NCI-H146 treated with DMSO at 0.1 percent for 48 hours (cell line): Measurements from ENCODE around the gene PSAP.
A peak's percentile ranks its signal among the peaks of the same experiment; 100 is the strongest.

Source experiments
- DNase-seq: peaks from one replicate; lab custom pipeline; 2025; ENCODE audit not compliant: unreplicated experiment; lab: John Stamatoyannopoulos, UW

Gene PSAP

GRCh38 chr10:71811351-71811750 is 39.7 kb downstream of the PSAP start:
- DNase-seq = no peak

DNA sequence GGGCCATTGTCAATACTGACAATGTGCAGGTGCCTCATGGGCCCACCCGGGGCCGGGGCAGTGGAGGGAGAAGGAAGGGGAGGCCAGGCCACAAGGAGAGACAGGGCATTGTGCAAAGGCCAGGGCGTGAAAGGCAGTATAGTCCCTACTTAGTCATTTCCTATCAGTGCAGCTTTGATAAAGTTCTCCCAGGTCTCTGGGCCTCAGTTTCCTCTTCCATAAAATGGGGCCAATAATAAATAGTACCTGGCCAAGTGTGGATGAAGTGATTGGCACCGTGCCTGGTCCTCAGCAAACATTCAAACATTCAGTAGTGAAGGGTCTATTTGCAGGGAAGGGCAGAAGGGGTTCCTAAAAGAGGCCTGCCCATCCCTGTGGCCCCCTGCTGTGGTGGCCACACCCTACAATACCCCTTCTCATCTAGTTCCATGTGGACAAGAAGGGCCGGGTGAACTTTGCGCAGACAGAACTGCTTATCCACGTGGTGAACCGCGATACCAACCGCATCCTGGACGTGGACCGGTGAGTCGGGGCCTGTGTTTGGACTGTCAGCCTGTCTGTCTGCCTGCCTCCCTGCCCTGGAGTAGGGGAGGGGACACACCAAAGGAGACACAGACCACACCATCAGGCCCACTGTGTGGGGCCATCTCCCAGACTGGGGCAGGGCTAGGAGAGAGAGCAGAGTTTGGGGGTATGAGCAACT is 40.9 kb downstream of the PSAP start:
- no peak for DNase-seq

- DNase-seq = no peak
Observed at GRCh38 chr10:71809628-71810027, 41.4 kb downstream of the PSAP start.

- no peak for DNase-seq
Observed at GRCh38 chr10:71807557-71808510, 43.2 kb downstream of the PSAP start.

DNA sequence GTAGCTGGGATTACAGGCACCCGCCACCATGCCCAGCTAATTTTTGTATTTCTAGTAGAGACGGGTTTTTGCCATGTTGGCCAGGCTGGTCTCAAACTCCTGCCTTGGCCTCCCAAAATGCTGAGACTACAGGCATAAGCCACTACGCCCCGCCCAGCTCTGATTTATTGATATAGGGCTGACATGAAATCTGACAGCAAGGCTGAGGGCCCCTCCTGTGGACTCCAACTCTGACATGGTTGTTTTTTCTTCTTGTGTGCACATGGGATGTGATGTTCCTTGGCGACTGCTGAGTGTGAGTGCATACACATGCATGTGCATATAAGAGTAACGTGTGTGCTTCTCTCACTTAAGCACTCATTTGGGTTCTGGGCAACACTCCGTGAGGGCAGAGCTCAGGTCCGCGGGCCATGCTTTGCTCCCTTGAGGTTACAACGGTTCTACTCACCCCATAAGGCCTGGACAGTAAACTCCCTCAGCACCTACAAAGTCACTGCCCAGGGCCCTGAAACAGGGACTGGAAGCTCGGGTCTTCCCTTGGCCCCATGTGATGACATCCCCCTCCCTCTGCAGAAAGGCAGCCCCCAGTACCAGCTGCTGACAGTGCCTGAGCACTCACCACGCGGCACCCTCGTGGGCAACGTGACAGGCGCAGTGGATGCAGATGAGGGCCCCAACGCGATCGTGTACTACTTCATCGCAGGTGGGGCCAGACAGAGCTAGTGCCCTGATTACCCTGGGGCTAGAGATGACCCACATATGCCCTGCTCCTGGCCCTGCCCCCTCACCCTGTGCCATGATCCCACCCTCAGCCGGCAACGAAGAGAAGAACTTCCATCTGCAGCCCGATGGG is 44.1 kb downstream of the PSAP start:
- DNase-seq = no peak

DNA sequence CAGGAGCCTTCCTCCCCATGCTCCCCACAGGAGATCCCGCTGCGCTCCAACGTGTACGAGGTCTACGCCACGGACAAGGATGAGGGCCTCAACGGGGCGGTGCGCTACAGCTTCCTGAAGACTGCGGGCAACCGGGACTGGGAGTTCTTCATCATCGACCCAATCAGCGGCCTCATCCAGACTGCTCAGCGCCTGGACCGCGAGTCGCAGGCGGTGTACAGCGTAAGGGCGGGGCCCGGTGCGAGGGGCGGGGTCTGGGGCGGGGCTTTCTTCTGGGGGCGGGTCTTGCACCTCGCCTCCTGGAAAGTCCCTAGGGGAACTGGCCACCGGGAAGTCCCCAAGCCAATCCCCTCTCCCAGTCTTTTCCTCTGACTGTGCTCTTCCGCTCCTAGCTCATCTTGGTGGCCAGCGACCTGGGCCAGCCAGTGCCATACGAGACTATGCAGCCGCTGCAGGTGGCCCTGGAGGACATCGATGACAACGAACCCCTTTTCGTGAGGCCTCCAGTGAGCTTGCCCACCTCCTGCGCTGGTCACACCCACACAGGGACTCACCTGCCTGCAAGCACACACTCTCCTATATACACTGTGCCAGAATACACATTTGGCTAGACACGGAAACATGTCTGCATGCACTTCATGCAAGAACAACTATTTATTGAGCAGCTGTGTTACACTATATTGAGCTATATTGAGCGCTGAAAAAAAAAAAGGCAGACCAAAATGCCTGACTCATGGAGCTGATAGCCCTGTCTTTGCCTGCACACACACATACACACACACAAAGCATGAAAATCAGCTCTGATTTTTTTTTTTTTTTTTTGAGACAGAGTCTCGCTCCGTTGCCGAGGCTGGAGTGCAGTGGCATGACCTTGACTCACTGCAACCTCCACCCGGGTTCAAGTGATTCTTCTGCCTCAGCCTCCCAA is 45.0 kb downstream of the PSAP start:
- peak; percentile 50 for DNase-seq

- no peak for DNase-seq
Observed at GRCh38 chr10:71804077-71804476, 47.0 kb downstream of the PSAP start.

- no peak for DNase-seq
Observed at GRCh38 chr10:71802715-71803488, 48.1 kb downstream of the PSAP start.

GRCh38 chr10:71802235-71802634 is 48.8 kb downstream of the PSAP start:
- DNase-seq = no peak

GRCh38 chr10:71801361-71801760 is 49.7 kb downstream of the PSAP start:
- DNase-seq = no peak

DNA sequence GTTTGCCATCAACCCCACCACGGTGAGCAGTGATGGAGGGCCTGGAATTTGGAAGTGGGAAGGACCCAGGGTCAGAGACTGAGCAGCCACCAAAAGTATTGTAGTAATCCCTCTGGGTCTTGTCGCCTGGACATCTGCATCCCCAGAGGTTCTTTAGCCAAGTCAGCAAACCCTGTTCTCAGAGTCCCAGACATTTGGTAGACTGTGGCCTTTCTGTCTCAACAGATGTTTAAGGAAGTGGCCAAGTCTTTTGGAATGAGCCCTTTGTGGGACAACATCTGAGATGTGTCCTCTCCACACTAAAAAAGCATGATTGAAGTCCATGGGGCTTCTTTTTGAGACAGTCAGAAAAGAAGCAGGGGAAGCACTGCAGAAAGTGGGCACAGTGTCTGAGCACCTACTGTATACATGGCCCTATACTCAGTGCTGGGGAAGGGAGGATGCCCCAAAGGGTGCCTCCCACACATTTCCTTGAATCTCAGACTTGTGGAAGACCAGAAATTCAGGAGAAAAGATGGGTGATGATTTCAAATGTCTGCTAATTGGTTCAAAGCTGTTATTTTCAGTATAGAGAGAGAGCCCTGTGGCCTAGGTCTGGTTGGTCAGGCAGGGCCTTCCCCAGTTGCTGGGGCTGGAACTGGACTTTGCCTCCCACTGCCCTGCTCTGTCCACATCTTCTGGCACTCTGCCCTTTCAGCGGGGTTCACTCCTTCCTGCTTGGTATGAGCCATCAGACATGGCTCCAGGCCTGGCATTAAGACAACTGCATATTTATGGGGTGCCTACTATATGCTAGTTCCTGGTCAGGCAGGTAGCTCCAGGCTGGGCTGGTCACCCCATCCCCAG is 51.2 kb downstream of the PSAP start:
- no peak for DNase-seq

GRCh38 chr10:71799112-71799511 is 51.9 kb downstream of the PSAP start:
- no peak for DNase-seq

GRCh38 chr10:71798308-71798624 is 52.8 kb downstream of the PSAP start:
- DNase-seq = no peak

DNA sequence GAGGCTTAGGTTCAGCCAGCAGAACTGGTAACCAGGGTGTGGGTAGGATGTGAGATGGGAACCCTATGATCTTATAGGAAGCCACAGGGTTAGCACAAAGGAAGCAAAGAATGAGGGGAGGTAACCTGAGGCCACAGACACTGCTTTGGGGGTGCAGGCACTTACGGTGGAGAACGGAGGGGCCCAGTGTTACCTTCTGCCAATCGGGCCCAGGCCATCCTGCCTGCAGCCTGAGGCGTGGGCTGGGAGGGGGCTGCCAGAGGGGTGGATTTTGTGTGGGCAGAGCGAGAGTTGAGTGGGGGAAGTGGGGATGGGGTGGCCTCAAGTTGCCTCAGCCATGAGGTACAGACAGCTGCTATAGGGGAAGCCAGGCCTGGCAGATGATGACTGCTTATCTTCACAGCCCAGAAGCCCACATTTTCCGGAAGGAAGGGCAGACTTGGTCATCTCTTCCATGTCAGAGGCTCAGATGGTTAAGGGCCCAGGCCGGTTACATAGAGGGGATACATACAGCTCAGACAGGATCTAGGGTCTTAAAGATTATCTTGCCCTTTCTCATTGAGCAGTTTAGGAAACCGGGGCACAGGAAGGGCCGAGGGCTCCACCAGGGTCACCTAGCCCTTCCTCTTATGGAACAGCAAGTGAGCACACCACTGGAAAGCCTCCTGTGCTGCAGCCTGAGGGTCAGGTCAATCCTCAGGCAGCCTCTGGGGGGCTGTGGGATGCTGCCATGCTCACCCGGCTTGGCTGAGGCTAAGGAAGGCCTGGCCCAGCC is 53.3 kb downstream of the PSAP start:
- DNase-seq = no peak

- DNase-seq = no peak
Observed at GRCh38 chr10:71796749-71797405, 54.2 kb downstream of the PSAP start.

- DNase-seq = no peak
Observed at GRCh38 chr10:71795248-71795647, 55.8 kb downstream of the PSAP start.

GRCh38 chr10:71790749-71791440 is 60.2 kb downstream of the PSAP start:
- no peak for DNase-seq
